Mesendoderm (in vitro differentiated cells): ENCODE results near the gene CACNB4.
"Not testable (repeated sequence)": the region's sequence is repeated elsewhere in the genome, so short reads cannot be mapped to it uniquely, and the experiment has no call there.

Experiments
- DNase-seq: peaks from one replicate; pipeline ENCODE4 v3.0.0; 2013
- H2AK5ac ChIP-seq: 2 replicates; pipeline ENCODE4 v1.6.1; 2013; ENCODE audit warnings: low read length, inconsistent platforms
- H2BK120ac ChIP-seq: 2 replicates; pipeline ENCODE4 v1.6.1; 2013; ENCODE audit warnings: low read depth, mild to moderate bottlenecking, low read length, moderate library complexity, mixed read lengths
- H2BK15ac ChIP-seq: replicated peaks from 2 replicates; pipeline ENCODE4 v1.6.1; 2013; ENCODE audit warnings: low read depth, mild to moderate bottlenecking, moderate library complexity
- H2BK5ac ChIP-seq: 2 replicates; pipeline ENCODE4 v1.6.1; 2013; ENCODE audit warnings: low read length, inconsistent platforms
- H3K18ac ChIP-seq: 2 replicates; pipeline ENCODE4 v1.6.1; 2013; ENCODE audit warnings: mild to moderate bottlenecking, low read length, mixed read lengths
- H3K23ac ChIP-seq: one replicate; pipeline ENCODE4 v1.6.1; 2013; ENCODE audit warnings: low read length
- H3K27ac ChIP-seq: 2 replicates; pipeline ENCODE4 v1.5.1; 2013; ENCODE audit warnings: low read depth, mild to moderate bottlenecking, inconsistent platforms, low read length, moderate library complexity
- H3K27me3 ChIP-seq: 2 replicates; pipeline ENCODE4 v1.6.1; 2013; ENCODE audit warnings: low read length, control low read depth, mild to moderate bottlenecking, inconsistent platforms; ENCODE audit not compliant: insufficient read depth, poor library complexity
- H3K36me3 ChIP-seq: 2 replicates; pipeline ENCODE4 v1.6.1; 2013; ENCODE audit warnings: low read length, inconsistent platforms; ENCODE audit not compliant: control insufficient read depth, insufficient read depth
- H3K4ac ChIP-seq: one replicate; pipeline ENCODE4 v1.6.1; 2013; ENCODE audit warnings: low read depth, mild to moderate bottlenecking, low read length, moderate library complexity
- H3K4me1 ChIP-seq: 2 replicates; pipeline ENCODE4 v1.6.1; 2013; ENCODE audit warnings: low read depth, low read length, inconsistent platforms; ENCODE audit not compliant: control insufficient read depth
- H3K4me2 ChIP-seq: 2 replicates; pipeline ENCODE4 v1.6.1; 2013; ENCODE audit warnings: low read length
- H3K4me3 ChIP-seq: 2 replicates; pipeline ENCODE4 v1.5.1; 2013; ENCODE audit warnings: mild to moderate bottlenecking, low read length
- H3K56ac ChIP-seq: one replicate; pipeline ENCODE4 v1.6.1; 2013; ENCODE audit warnings: low read length
- H3K79me1 ChIP-seq: 2 replicates; pipeline ENCODE4 v1.6.1; 2013; ENCODE audit warnings: low read length, inconsistent platforms
- H3K79me2 ChIP-seq: 2 replicates; pipeline ENCODE4 v1.6.1; 2013; ENCODE audit warnings: mild to moderate bottlenecking, low read length; ENCODE audit not compliant: control insufficient read depth, insufficient read depth
- H3K9ac ChIP-seq: 2 replicates; pipeline ENCODE4 v1.6.1; 2013; ENCODE audit warnings: low read length, inconsistent platforms
- H4K5ac ChIP-seq: one replicate; pipeline ENCODE4 v1.6.1; 2013; ENCODE audit warnings: low read length
- H4K8ac ChIP-seq: one replicate; pipeline ENCODE4 v1.6.1; 2013; ENCODE audit warnings: low read depth, mild to moderate bottlenecking, control low read depth, low read length, moderate library complexity
- WGBS: extraction: QIAGEN DNeasy Blood & Tissue Kit; methylation state at CpG from one replicate; pipeline ENCODE4 v1.1.7; 2013; ENCODE audit warnings: low lambda C conversion rate, missing lambda C conversion rate; ENCODE audit not compliant: insufficient coverage; ENCODE audit errors: extremely low coverage; 5-methylcytosine and 5-hydroxymethylcytosine counted together

Gene CACNB4

GRCh38 chr2:152095146-152095545 is 3.7 kb downstream of the CACNB4 start:
- Histone ChIP-seq H3K4me2 (no peak overlapping the region), H4K8ac (no peak overlapping the region), H2BK5ac (no peak overlapping the region), H3K27ac (no peak overlapping the region), H3K27me3 (peaks cover 27% of the 10 kb centered on the region), H3K79me2 (no peaks in the 10 kb centered on the region), H3K4me1 (peaks cover 4% of the 10 kb centered on the region), H3K4ac (no peak overlapping the region), H3K36me3 (no peaks in the 10 kb centered on the region), H3K9ac (no peak overlapping the region), H2BK15ac (no peak overlapping the region), H2BK120ac (no peak overlapping the region), H3K4me3 (no peak overlapping the region), H3K23ac (no peak overlapping the region), H3K18ac (no peak overlapping the region), H3K56ac (no peak overlapping the region), H3K79me1 (no peaks in the 10 kb centered on the region), H4K5ac (no peak overlapping the region), H2AK5ac (no peak overlapping the region)
- no peak for DNase-seq
- WGBS, result no CpG with 5 or more reads among the region's 1 CpG

GRCh38 chr2:152094014-152094413 is 4.8 kb downstream of the CACNB4 start:
- no peak for DNase-seq
- Histone ChIP-seq H4K8ac (no peak overlapping the region), H2BK15ac (no peak overlapping the region), H3K18ac (no peak overlapping the region), H3K36me3 (no peaks in the 10 kb centered on the region), H3K56ac (no peak overlapping the region), H3K4me3 (no peak overlapping the region), H2BK120ac (no peak overlapping the region), H3K4me2 (no peak overlapping the region), H2AK5ac (no peak overlapping the region), H4K5ac (no peak overlapping the region), H3K4me1 (peaks cover 4% of the 10 kb centered on the region), H3K79me2 (no peaks in the 10 kb centered on the region), H3K79me1 (no peaks in the 10 kb centered on the region), H3K9ac (no peak overlapping the region), H2BK5ac (no peak overlapping the region), H3K4ac (no peak overlapping the region), H3K27me3 (peaks cover 17% of the 10 kb centered on the region), H3K27ac (no peak overlapping the region), H3K23ac (no peak overlapping the region)
- WGBS, result no CpG with 5 or more reads among the region's 2 CpGs

- DNase-seq, result no peak
- Histone ChIP-seq H4K5ac (no peak overlapping the region), H2BK5ac (no peak overlapping the region), H3K27me3 (peaks cover 13% of the 10 kb centered on the region), H3K9ac (no peak overlapping the region), H3K79me2 (no peaks in the 10 kb centered on the region), H4K8ac (no peak overlapping the region), H2BK15ac (no peak overlapping the region), H3K4ac (no peak overlapping the region), H3K27ac (no peak overlapping the region), H3K23ac (no peak overlapping the region), H3K56ac (no peak overlapping the region), H2AK5ac (no peak overlapping the region), H3K36me3 (no peaks in the 10 kb centered on the region), H3K18ac (no peak overlapping the region), H2BK120ac (no peak overlapping the region), H3K4me3 (no peak overlapping the region), H3K4me2 (no peak overlapping the region), H3K79me1 (no peaks in the 10 kb centered on the region), H3K4me1 (peaks cover 4% of the 10 kb centered on the region)
- no CpG with 5 or more reads among the region's 2 CpGs for WGBS
Observed at GRCh38 chr2:152093464-152093863, 5.4 kb downstream of the CACNB4 start.

- no peak overlapping the region for H4K5ac ChIP-seq
- no CpG with 5 or more reads among the region's 2 CpGs for WGBS
- no peak overlapping the region for H4K8ac ChIP-seq
- H3K4me2 ChIP-seq, result no peak overlapping the region
- H3K9ac ChIP-seq, result no peak overlapping the region
- no peaks in the 10 kb centered on the region for H3K79me2 ChIP-seq
- H2BK5ac ChIP-seq, result no peak overlapping the region
- H3K27me3 ChIP-seq, result peaks cover 3% of the 10 kb centered on the region
- no peak overlapping the region for H3K4me3 ChIP-seq
- no peak overlapping the region for H2AK5ac ChIP-seq
- no peak overlapping the region for H3K23ac ChIP-seq
- H3K79me1 ChIP-seq, result no peaks in the 10 kb centered on the region
- no peak overlapping the region for H2BK120ac ChIP-seq
- no peaks in the 10 kb centered on the region for H3K4me1 ChIP-seq
- DNase-seq, result no peak
- H3K36me3 ChIP-seq, result no peaks in the 10 kb centered on the region
- no peak overlapping the region for H3K56ac ChIP-seq
- no peak overlapping the region for H3K27ac ChIP-seq
- H3K4ac ChIP-seq, result no peak overlapping the region
- no peak overlapping the region for H2BK15ac ChIP-seq
- no peak overlapping the region for H3K18ac ChIP-seq
Observed at GRCh38 chr2:152092095-152092494, 6.7 kb downstream of the CACNB4 start.

DNA sequence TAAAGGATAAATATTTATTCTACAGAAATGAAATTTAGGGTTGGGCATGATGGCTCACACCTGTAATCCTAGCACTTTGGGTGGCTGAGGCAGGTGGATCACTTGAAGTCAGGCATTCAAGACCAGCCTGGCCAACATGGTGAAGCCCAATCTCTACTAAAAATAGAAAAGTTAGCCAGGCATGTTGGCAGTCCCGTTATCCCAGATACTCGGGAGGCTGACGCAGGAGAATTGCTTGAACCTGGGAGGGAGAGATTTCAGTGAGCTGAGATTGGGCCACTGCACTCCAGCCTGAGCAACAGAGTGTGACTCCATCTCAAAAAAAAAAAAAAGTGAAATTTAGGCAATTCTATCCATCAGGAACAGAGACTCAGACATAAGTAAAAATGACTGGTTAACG is 8.1 kb downstream of the CACNB4 start:
- not testable (repeated sequence) for H3K4me1 ChIP-seq, H3K27ac ChIP-seq, H2BK15ac ChIP-seq, H3K36me3 ChIP-seq, H3K4ac ChIP-seq, H3K79me1 ChIP-seq, H3K27me3 ChIP-seq, DNase-seq, H3K4me3 ChIP-seq, H2BK120ac ChIP-seq, H2AK5ac ChIP-seq, H2BK5ac ChIP-seq, H3K4me2 ChIP-seq, H4K8ac ChIP-seq, H3K56ac ChIP-seq, H4K5ac ChIP-seq, H3K18ac ChIP-seq, H3K9ac ChIP-seq, H3K23ac ChIP-seq, H3K79me2 ChIP-seq
- WGBS, result no CpG with 5 or more reads among the region's 4 CpGs

GRCh38 chr2:152089238-152089637 is 9.6 kb downstream of the CACNB4 start:
- H4K8ac ChIP-seq, result no peak overlapping the region
- no peaks in the 10 kb centered on the region for H3K79me2 ChIP-seq
- no peaks in the 10 kb centered on the region for H3K79me1 ChIP-seq
- no CpG with 5 or more reads among the region's 2 CpGs for WGBS
- no peak overlapping the region for H2BK15ac ChIP-seq
- H3K4me1 ChIP-seq, result no peaks in the 10 kb centered on the region
- H3K23ac ChIP-seq, result no peak overlapping the region
- no peak overlapping the region for H2BK120ac ChIP-seq
- no peak overlapping the region for H3K4ac ChIP-seq
- H2BK5ac ChIP-seq, result no peak overlapping the region
- no peak overlapping the region for H3K56ac ChIP-seq
- no peak overlapping the region for H3K4me3 ChIP-seq
- H3K27me3 ChIP-seq, result no peaks in the 10 kb centered on the region
- H3K27ac ChIP-seq, result no peak overlapping the region
- no peak overlapping the region for H3K4me2 ChIP-seq
- no peak for DNase-seq
- H4K5ac ChIP-seq, result no peak overlapping the region
- no peak overlapping the region for H3K9ac ChIP-seq
- no peaks in the 10 kb centered on the region for H3K36me3 ChIP-seq
- no peak overlapping the region for H2AK5ac ChIP-seq
- H3K18ac ChIP-seq, result no peak overlapping the region
